GM18861 (cell line): Measurements from ENCODE around the gene THPO.
A peak's percentile ranks its signal among the peaks of the same experiment; 100 is the strongest.
"Not testable (repeated sequence)": the region's sequence is repeated elsewhere in the genome, so short reads cannot be mapped to it uniquely, and the experiment has no call there.

Experiments
- ATAC-seq: cut with Tn5 transposase; IDR thresholded peaks from one replicate; pipeline ENCODE4 v1.9.1; 2021; ENCODE audit not compliant: unreplicated experiment

Gene THPO

DNA sequence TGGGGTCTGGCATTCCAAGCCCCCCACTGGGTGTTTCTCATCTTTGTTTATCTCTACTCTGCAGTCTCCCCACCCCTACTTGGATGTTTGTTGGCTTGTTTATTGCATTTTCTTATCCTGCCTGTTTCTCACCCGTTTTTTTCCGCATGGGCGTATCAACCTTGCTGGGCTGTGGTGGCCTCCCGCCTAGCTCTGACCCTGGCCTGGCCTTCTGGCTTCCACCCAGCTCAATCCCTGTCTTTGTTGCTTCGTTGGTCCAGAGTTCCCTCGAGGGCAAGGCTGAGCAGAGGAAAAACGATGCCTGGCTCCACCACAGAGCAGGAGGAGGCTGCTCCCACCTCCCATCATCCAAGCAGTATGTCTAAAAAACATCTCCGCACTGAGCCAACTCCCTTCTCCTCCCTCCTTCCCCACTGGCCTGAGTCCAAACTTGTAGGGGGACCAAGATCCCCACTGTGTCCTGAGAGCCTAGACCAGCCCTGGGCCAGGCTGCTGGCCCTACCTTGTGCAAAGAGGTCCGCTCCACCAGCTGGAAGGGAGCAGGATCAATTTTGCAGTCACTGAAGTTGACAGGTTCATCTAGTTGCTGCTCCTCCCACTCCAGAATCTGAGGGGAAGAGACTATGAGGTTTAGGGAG lies 26.4 kb downstream of the THPO start:
- no peak for ATAC-seq

DNA sequence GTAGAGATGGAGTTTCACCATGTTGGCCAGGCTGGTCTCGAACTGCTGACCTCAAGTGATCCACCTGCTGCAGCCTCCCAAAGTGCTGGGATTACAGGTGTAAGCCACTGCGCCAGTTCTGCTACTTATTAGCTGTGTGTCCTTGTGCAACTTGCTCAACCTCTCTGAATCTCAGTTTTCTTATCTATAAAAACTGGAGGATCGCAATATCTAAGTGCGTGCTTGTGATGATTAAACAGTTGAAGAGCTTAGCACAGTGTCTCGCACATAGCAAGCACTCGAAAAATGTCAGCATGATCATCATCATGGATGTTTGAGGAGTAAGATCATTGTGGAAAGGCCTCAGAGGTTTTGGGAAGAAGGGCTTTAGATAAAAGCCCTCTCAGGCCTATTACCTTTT lies 27.4 kb downstream of the THPO start:
- no peak for ATAC-seq

DNA sequence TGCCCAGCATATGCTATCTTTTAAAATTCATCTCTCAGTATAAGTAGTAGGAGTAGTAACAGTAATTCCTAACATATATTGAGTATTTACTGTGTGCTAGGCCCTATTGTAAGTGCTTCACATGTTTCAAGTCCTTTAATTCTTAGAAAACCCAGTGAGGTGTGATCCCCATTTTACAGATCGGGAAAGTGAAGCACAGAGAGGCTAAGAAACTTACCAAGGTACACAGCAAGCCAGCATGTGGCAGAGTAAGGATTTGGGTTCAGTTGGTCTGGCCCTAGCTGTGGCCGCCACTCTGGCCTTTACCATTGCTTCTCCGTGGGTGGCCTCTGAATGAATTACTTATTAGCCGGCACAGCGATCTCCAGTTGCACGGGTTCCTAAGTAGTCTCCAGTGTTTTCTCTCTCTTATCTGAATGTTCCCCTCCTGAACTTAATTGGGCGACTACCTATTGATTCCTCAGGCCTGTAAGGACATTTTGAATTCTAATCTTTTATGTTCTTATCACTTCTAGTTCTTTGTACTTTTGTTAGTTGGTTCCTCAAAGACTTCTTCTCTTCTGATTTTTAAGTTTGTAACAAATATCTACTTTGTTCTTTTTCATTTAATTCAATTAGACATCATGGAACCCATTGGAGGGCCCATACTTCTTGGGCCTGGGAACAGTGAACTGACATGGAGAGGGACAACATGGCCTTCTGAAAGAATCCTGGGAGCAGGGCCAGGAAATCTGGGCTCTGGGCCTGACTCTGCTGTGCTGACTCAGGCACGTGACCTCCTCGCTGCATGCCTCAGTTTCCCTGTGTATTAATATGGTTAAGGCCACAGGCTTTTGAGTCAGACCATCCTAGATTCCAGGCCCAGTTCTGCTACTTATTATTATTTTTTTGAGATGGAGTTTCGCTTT lies 28.2 kb downstream of the THPO start:
- no peak for ATAC-seq

DNA sequence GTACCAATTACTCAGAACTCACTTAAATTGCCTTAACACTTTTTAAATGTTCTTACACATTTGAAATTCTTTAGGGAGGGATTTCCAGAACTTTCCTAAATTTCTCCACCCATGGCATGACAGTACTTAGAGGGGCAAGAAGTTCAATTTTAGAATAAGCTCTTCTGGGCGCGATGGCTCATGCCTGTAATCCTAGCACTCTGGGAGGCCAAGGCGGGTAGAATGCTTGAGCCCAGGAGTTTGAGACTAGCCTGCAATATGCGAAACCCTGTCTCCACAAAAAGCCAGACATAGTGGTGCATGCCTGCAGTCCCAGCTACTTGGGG lies 30.0 kb downstream of the THPO start:
- ATAC-seq, result no peak

DNA sequence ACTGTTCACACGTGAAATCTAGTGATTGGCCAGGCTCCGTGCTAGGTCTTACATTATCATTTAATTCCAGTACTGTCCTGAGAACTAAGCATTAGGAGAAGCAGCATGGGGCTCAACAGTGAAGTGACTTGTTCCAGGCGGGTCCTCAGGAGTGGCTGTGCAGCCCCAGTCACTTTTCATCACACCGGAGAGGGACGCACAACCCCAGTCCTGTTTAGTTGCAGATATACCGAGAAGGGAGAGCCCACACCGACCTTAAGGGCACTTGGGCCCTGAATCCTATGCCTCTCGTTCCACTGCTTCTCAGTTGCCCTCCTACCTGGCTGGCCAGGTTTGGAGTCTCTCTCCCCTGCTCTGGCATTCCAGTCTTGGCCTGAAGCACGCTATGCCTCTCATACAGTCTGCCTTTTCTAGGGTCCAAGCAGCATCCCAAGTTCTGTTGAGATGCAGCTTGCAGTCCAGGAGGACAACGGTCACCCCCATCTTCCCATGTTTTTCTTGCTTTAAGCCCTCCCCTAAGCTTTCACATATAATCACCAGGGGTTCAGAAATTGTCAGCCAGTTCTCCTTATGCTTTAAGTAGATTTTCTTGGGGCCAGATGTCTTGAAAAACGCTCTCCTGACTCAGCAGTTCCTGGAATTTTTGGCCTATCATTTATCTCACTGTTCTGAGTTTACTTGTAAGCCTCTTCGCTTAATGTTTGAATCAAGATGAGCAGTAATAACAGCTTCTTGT lies 30.5 kb downstream of the THPO start:
- no peak for ATAC-seq

DNA sequence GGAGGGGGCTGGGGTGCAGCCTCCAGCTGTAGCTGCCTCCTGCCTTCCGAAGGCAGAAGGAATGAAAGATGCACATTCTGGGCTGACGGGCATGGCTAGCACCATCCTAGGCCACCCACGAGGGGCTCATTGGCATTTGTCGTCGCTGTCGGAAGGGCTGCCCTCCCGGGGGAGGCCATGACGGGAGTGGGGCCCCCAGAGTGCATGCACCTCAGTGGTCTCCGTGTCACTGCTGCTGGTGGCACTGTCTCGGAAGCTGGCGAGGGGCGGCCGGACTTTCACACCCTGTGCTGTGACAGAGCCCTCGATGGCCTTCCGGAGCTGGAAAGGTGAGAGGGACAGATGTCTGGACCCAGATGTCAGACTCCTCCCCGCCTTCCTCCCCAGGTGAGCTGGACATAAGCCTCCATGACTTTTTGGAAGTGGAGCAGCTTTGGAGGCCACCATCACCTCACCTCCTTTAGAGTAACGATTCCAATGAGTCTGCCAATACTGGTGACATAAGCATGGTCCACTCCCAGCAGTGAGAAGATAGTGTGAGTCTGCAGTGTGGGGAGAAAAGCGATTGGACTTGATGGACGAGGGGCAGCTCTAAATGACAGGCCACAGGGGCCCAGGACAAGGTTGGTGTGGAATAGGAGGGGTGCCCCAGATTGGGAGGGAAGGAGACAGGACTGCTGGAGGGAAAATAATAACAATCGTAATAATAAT lies 31.4 kb downstream of the THPO start:
- ATAC-seq, result no peak

DNA sequence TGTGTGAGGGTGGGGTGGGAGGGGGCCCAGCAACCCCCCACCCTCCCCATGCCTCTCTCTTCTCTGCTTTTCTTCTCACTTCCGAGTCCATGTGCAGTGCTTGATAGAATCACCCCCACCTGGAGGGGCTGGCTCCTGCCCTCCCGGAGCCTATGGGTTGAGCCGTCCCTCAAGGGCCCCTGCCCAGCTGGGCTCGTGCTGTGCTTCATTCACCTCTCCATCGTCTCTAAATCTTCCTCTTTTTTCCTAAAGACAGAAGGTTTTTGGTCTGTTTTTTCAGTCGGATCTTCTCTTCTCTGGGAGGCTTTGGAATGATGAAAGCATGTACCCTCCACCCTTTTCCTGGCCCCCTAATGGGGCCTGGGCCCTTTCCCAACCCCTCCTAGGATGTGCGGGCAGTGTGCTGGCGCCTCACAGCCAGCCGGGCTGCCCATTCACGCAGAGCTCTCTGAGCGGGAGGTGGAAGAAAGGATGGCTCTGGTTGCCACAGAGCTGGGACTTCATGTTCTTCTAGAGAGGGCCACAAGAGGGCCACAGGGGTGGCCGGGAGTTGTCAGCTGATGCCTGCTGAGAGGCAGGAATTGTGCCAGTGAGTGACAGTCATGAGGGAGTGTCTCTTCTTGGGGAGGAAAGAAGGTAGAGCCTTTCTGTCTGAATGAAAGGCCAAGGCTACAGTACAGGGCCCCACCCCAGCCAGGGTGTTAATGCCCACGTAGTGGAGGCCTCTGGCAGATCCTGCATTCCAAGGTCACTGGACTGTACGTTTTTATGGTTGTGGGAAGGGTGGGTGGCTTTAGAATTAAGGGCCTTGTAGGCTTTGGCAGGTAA lies 32.5 kb downstream of the THPO start:
- no peak for ATAC-seq

DNA sequence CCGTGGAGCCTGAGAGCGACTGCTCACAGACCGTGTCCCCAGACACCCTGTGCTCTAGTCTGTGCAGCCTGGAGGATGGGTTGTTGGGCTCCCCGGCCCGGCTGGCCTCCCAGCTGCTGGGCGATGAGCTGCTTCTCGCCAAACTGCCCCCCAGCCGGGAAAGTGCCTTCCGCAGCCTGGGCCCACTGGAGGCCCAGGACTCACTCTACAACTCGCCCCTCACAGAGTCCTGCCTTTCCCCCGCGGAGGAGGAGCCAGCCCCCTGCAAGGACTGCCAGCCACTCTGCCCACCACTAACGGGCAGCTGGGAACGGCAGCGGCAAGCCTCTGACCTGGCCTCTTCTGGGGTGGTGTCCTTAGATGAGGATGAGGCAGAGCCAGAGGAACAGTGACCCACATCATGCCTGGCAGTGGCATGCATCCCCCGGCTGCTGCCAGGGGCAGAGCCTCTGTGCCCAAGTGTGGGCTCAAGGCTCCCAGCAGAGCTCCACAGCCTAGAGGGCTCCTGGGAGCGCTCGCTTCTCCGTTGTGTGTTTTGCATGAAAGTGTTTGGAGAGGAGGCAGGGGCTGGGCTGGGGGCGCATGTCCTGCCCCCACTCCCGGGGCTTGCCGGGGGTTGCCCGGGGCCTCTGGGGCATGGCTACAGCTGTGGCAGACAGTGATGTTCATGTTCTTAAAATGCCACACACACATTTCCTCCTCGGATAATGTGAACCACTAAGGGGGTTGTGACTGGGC lies 33.3 kb downstream of the THPO start:
- no peak for ATAC-seq

DNA sequence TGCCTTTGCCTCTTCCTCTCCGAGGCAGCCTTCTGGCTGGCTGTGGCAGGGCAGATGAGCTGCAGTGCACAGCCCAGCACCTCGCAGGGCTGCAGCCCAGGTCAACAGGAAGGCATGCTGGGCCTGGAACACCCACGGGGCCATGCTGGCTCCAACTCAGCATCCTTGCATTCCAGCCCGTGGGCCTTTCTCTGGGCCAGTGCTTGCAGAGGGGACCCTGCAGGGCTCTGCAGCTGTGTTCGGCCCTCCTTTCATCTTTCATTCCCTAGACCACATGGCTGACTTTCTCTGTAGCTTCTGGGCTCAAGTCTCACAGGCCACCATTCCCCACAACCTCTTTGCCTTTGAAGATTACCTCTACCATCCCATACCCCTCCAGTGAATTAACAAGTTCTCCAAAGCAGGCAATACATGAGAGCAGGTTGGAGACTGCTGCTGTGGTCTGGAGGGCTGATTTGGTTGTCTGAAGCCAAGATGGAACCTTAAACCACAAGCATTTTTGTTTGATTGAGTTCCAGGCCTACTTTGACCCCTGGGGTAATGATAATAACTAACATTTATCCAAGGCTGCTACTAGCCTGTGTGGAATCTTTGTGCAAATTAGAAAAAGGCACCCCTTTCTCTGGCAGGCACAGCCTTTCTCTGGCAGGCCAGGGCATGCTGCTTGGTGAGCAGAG lies 34.7 kb downstream of the THPO start:
- no peak for ATAC-seq

DNA sequence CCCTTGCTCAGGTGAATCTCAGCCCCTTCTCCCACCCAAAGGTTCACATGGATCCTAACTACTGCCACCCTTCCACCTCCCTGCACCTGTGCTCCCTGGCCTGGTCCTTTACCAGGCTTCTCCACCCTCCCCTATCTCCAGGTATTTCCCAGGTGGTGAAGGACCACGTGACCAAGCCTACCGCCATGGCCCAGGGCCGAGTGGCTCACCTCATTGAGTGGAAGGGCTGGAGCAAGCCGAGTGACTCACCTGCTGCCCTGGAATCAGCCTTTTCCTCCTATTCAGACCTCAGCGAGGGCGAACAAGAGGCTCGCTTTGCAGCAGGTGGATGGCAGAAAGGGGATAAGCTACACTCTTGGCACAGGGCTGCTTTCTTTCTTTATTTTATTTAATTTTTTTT lies 36.1 kb downstream of the THPO start:
- ATAC-seq, result no peak

DNA sequence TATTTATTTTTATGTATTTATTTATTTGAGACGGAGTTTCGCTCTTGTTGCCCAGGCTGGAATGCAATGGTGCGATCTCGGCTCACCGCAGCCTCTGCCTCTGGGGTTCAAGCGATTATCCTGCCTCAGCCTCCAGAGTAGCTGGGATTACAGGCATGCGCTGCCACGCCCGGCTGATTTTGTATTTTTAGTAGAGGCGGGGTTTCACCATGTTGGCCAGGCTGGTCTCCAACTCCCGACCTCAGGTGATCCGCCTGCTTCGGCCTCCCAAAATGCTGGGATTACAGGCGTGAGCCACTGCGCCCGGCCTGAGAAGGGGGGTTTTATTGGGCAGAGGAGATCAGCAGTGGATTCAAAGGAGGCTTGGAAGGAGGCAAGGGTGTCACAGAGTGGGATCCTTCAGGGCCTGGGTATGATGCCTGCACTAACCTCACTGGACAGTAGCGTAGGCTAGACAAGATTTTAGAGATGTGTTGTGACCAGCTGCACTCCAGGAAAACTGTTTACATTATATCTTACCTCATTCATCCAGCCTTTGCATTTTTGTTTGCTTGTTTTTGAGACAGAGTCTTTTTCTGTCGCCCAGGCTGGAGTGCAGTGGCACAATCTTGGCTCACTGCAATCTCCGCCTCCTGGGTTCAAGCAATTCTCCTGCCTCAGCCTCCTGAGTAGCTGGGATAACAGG lies 38.4 kb downstream of the THPO start:
- ATAC-seq, result not testable (repeated sequence)

DNA sequence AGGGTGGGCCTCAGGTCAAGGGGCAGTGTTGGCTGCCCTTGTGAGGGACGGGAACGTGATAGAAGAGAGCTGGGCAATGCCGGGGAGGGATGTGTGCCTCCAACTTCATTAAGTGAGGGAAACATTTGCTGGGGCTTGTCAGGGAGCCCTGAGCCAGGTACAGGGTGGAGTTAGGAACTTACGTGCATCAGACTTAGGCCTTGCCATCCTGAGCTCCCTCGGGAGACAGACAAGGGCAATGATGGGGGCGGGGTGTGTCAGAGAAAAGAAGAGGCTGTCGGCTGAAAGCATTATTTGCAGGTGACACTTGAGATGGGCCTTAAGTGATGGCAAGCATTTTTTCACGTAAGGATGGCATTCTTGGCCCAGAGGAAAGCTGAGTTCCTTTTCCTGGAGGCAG lies 39.0 kb downstream of the THPO start:
- no peak for ATAC-seq

DNA sequence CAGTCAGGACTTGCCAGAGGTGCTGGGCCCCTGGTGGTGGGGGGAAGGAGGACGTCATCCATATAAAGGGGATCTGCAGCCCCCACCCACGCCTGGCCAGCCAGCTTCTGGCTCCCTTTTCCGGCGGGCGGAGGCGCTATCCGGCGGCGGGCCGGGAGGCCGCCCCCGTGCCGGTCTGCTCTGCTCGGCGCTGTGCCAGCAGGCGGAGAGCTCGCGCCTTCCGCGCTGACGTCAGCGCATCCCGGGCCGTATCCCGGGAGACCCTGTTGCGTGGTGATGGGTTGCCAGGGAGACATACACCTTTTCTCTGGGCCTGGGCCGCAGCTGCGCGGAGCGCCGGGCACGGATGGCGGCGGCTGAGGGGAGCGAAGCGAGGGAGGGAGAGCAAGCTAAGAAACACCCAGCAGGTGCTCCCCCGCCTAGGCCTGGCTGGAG lies 39.5 kb downstream of the THPO start:
- no peak for ATAC-seq

DNA sequence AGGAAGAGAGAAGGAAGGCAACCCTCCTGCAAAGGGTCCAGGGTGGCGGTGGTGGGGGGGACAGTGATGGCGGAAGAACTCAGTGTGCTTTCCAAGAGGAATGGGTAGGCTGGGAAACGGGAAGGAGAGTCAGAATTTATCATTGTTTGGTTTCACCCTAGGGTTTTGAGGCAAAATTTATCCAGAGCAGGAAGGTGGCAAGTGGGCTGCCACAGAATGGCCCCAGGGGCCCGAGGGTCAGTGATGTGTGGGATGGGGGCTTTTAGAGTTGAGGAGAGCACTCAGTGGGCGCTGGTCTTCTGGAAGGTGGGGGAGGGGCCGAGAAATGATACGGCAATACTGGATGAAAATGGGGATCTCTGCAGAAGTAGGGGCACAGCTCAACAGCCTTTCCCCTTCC lies 40.0 kb downstream of the THPO start:
- no peak for ATAC-seq

DNA sequence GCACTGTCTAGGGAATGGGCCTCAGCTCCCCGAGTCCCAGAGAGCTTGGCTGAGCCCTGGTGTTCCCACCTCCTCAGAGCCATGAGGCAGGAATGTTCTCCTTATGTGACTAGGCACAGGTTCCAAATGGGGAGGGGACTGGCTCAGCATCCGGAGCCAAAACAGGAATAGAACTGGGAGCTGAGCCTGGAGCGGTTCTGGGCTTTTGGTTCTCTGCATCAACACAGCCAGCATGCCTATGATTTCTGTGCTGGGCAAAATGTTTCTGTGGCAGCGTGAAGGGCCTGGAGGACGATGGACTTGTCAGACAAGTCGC lies 40.6 kb downstream of the THPO start, which contains the start of gene FAM131A:
Gene FAM131A, plus strand, starts transcription at position 202 of the 316 bp plus-strand sequence. Its CDS starts 31 bp downstream, at position 233.
- no peak for ATAC-seq

DNA sequence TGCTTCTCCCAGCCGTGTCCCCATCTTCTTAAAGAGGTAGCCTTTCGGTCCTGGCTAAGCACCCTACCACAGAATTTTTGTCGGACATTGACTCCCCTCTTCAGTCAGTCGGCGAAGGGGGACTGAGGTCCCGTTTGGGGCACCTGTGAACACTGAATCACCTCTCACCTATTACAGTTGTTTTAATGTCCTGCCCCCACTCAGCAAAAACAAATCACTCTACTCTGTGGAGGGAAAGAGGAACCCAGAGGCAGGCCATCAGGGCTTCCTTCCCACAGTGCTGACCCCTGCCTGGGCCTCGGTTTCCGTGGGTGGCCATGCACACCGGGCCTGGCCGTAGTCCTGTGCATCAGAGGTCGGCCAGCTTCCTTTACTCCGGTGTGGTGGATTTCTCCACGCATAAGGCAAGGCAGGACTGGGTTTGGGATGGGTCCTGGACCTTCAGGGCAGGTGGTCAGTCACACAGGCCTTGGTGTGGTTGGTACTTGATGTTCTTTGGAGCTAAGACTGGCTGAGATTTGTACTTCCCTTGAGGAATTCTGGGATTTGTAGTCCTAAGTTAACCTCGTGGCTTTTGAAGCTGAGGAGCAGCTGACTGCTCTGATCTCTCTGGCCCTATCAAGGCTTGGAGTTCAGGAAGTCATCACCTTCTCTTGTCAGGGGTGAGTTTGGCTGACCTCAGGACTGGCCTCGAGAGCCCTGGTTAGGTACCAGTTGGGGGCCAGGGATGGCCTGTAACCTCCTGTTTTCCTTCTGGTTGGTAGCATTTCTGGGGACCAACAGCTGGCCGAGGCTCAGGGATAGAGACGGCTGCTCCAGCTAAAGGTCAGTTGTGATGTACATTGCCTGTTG lies 41.2 kb downstream of the THPO start:
- ATAC-seq, result no peak

DNA sequence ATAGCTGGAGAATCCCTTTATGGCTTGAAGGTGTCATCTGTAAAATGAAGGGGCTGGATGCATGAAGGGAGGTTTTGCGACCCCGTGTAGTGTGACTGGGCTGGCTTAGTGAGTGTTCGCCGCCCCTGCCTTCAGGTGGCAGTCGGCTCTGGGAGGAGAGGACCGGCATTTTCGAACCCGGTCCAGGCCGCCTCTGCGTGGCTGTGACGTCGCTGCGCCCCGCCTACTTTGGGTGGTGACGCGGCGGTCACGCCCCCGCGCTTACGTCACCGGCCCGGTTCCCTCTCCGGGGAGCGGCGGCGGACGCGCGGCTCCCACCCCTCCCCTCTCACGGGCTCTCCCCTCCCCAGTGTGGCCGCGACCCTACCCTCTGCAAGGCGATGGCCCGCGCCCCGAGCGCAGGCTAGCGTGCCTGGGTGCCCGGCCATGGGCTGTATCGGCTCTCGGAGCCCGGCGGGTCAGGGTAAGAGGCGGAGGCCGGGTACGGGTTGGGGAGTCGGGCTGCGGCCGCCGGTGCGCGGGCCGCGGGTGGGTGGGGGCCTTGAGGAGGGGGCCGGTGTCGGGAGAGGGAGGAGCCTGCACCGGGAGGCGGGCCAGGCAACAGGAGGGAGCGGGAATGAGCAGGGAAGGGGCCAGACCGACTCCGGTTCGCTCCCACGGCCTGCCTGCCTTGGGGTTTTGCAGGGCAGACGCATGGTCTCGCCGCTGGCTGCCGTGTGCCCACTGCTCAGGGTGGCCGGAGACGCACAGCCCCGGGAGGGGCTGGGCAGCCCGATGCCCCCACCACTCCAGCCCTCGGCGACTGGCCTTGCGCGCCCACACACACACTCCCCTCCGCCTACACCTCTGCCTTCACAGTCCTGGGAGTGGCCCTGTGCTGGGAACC lies 42.1 kb downstream of the THPO start:
- peak; percentile 65 for ATAC-seq
